Liver (tissue), 9 donors: ENCODE measurements around the gene CNOT8. TPM values are rescaled to one million over a fixed set of nuclear protein-coding genes. Genes with fewer than 3 reads are reported as not detected.
"Not testable (repeated sequence)": the region's sequence is repeated elsewhere in the genome, so short reads cannot be mapped to it uniquely, and the experiment has no call there.

Experiments
- DNase-seq: peaks from one replicate; pipeline ENCODE4 v3.0.0-alpha.2; 2017; ENCODE audit warnings: low spot score
- H3K27ac ChIP-seq, 2 donors: one replicate each; pipeline ENCODE4 v1.7.0; 2013; ENCODE audit warnings: inconsistent platforms in 2 of 2, low read length in 2 of 2, control low read depth in 1 of 2, low read depth in 1 of 2, mild to moderate bottlenecking in 1 of 2
- H3K27me3 ChIP-seq, 4 donors: one replicate each; pipeline versions ENCODE4 v1.6.1 to v1.7.0; 2013; ENCODE audit warnings: low read length in 3 of 4, inconsistent platforms in 1 of 4, mild to moderate bottlenecking in 1 of 4, moderate library complexity in 1 of 4; ENCODE audit not compliant: control insufficient read depth in 4 of 4, insufficient read depth in 4 of 4
- H3K36me3 ChIP-seq, 4 donors: one replicate each; pipeline versions ENCODE4 v1.6.1 to v1.7.0; 2013; ENCODE audit warnings: low read length in 3 of 4, mild to moderate bottlenecking in 3 of 4, low read depth in 1 of 4, moderate library complexity in 1 of 4; ENCODE audit not compliant: control insufficient read depth in 4 of 4, insufficient read depth in 3 of 4
- H3K4me1 ChIP-seq, 4 donors: one replicate each; pipeline versions ENCODE4 v1.6.1 to v1.7.0; 2013; ENCODE audit warnings: low read length in 3 of 4, mild to moderate bottlenecking in 3 of 4, moderate library complexity in 1 of 4; ENCODE audit not compliant: control insufficient read depth in 4 of 4, insufficient read depth in 4 of 4
- H3K4me3 ChIP-seq, 3 donors: one replicate each; pipeline versions ENCODE4 v1.6.1 to v1.7.0; 2013; ENCODE audit warnings: low read length in 3 of 3, control low read depth in 1 of 3, low read depth in 1 of 3, mild to moderate bottlenecking in 1 of 3
- H3K9ac ChIP-seq, 2 donors: one replicate each; pipeline ENCODE4 v1.7.0; 2013; ENCODE audit warnings: low read length in 2 of 2, mild to moderate bottlenecking in 2 of 2, moderate library complexity in 2 of 2, control low read depth in 1 of 2, low read depth in 1 of 2
- H3K9me3 ChIP-seq, 4 donors: one replicate each; pipeline versions ENCODE4 v1.6.1 to v1.7.0; 2013; ENCODE audit warnings: low read length in 3 of 4; ENCODE audit not compliant: control insufficient read depth in 4 of 4
- CTCF ChIP-seq: fragments of 150-350 bp; IDR thresholded peaks from 2 replicates; pipeline ENCODE4 v1.5.1; 2017; ENCODE audit warnings: improper control_type of control experiment, low read depth, low read length; ENCODE audit not compliant: missing input control
- EGR1 ChIP-seq, 2 donors: IDR thresholded peaks; 2 replicates each; pipeline ENCODE4 v1.6.1; 2016 to 2018; ENCODE audit warnings: antibody characterized with exemption in 2 of 2, low read depth in 2 of 2
- FOXA1 ChIP-seq: IDR thresholded peaks from 2 replicates; pipeline ENCODE4 v1.6.1; 2016; ENCODE audit warnings: antibody characterized with exemption
- FOXA2 ChIP-seq: IDR thresholded peaks from 2 replicates; pipeline ENCODE4 v1.6.1; 2016; ENCODE audit warnings: antibody characterized with exemption
- GABPA ChIP-seq, 2 donors: IDR thresholded peaks in 1 of 2; conservative IDR thresholded peaks in 1 of 2; 2 replicates each; pipeline ENCODE4 v1.6.1; 2016; ENCODE audit warnings: antibody characterized with exemption in 2 of 2, mild to moderate bottlenecking in 1 of 2, moderate library complexity in 1 of 2
- HNF4A ChIP-seq, 2 donors: conservative IDR thresholded peaks; 2 replicates each; pipeline ENCODE4 v1.6.1; 2016; ENCODE audit warnings: antibody characterized with exemption in 2 of 2, mild to moderate bottlenecking in 2 of 2
- HNF4G ChIP-seq: IDR thresholded peaks from 2 replicates; pipeline ENCODE4 v1.6.1; 2016; ENCODE audit warnings: antibody characterized with exemption
- JUND ChIP-seq, 2 donors: IDR thresholded peaks; 2 replicates each; pipeline ENCODE4 v1.6.1; 2016; ENCODE audit warnings: antibody characterized with exemption in 2 of 2
- MAX ChIP-seq: IDR thresholded peaks from 2 replicates; pipeline ENCODE4 v1.6.1; 2016; ENCODE audit warnings: antibody characterized with exemption
- NR2F2 ChIP-seq: IDR thresholded peaks from 2 replicates; pipeline ENCODE4 v1.6.1; 2016; ENCODE audit warnings: antibody characterized with exemption
- RAD21 ChIP-seq, 2 donors: IDR thresholded peaks; 2 replicates each; pipeline ENCODE4 v1.6.1; 2016; ENCODE audit warnings: antibody characterized with exemption in 2 of 2, mild to moderate bottlenecking in 2 of 2
- RXRA ChIP-seq, 2 donors: IDR thresholded peaks; 2 replicates each; pipeline ENCODE4 v1.6.1; 2017 to 2018; ENCODE audit warnings: antibody characterized with exemption in 2 of 2, mild to moderate bottlenecking in 1 of 2
- SP1 ChIP-seq: IDR thresholded peaks from 2 replicates; pipeline ENCODE4 v1.6.1; 2018; ENCODE audit warnings: antibody characterized with exemption, mild to moderate bottlenecking
- TAF1 ChIP-seq: conservative IDR thresholded peaks from 2 replicates; pipeline ENCODE4 v1.6.1; 2016; ENCODE audit warnings: antibody characterized with exemption, mild to moderate bottlenecking
- YY1 ChIP-seq: IDR thresholded peaks from 2 replicates; pipeline ENCODE4 v1.6.1; 2016; ENCODE audit warnings: antibody characterized with exemption, mild to moderate bottlenecking
- ZBTB33 ChIP-seq: IDR thresholded peaks from 2 replicates; pipeline ENCODE4 v1.6.1; 2016; ENCODE audit warnings: antibody characterized with exemption
- WGBS: extraction: QIAGEN DNeasy Blood & Tissue Kit; methylation state at CpG from one replicate; pipeline ENCODE4 v1.1.7; 2013; 5-methylcytosine and 5-hydroxymethylcytosine counted together
- polyA plus RNA-seq, 2 donors: library from polyadenylated mRNA; stranded (reverse) in 1 of 2; unstranded in 1 of 2; fragments of 200-250 nt in 1 of 2; fragments of >200 nt in 1 of 2; fragmentation: Nextera tagmentation in 1 of 2; extraction: Ambion mirVana in 1 of 2; gene quantifications; one replicate each; pipeline versions ENCODE4 v1.2.1 to v1.2.3, GENCODE V29; 2013 to 2015
- total RNA-seq, 2 donors: library from RNA; depleted of rRNA; stranded (reverse); fragments of >200 nt; gene quantifications; one replicate each; pipeline ENCODE4 v1.2.3, GENCODE V29; 2014
- TF ChIP-seq, protein P1 (sequence below): IDR thresholded peaks from 2 replicates; pipeline ENCODE4 v1.6.1; 2016; ENCODE audit warnings: antibody characterized with exemption
- TF ChIP-seq, protein P2 (sequence below): IDR thresholded peaks from 2 replicates; pipeline ENCODE4 v1.6.1; 2016; ENCODE audit warnings: antibody characterized with exemption, mild to moderate bottlenecking
- donor health status: healthy.
- donor health status: healthy.
- donor health status: healthy.
- donor health status: healthy.
- donor health status: healthy.

CNOT8 gene
- total and polyA plus RNA-seq, 4 donors, result 12.6 to 38.9 (median 20.8) TPM

- H3K4me3 ChIP-seq, H3K9me3 ChIP-seq, H3K27ac ChIP-seq, H3K9ac ChIP-seq, H3K27me3 ChIP-seq, DNase-seq: not testable (repeated sequence)
- WGBS, result 98% methylated on average over 3 of the region's 3 CpGs
- H3K4me1 ChIP-seq, result peaks cover 17 to 29% (median 19%) of the 10 kb centered on the region in 4 donors
- H3K36me3 ChIP-seq, result peaks cover 3 to 24% (median 17%) of the 10 kb centered on the region in 4 donors
These were observed 25.6 kb upstream of the CNOT8 start for GRCh38 chr5:154832804-154833203.

GRCh38 chr5:154834053-154834452 is 24.4 kb upstream of the CNOT8 start:
- peak overlapping the region; percentile 34 to 83 (median 81) for H3K4me3 ChIP-seq
- 41% methylated on average over 1 of the region's 1 CpG for WGBS

GRCh38 chr5:154835701-154836052 is 22.8 kb upstream of the CNOT8 start:
- Histone ChIP-seq H3K4me1 (peaks cover 16 to 34% (median 21%) of the 10 kb centered on the region in 4 donors), H3K27ac (peak overlapping the region; percentile 86 to 94)

More at GRCh38 chr5:154834053-154834452, 24.4 kb upstream of the CNOT8 start:
- TF ChIP-seq CTCF (no peak), FOXA2 (peak; percentile 96), HNF4G (peak; percentile 41), SP1 (peak; percentile 34), RAD21 (IDR thresholded peaks at IDR 0.05) (peak; percentile 27 to 32), YY1 (peak; percentile 47), FOXA1 (peak; percentile 92), RXRA (IDR thresholded peaks at IDR 0.05) (peak; percentile 24 to 72), TAF1 (peak; percentile 63), JUND (IDR thresholded peaks at IDR 0.05) (peak in 1 of 2 donors; percentile 40), EGR1 (IDR thresholded peaks at IDR 0.05; ENCODE audit: low read depth in 2 of 2) (no peak), ZBTB33 (peak; percentile 29), GABPA (IDR thresholded peaks at IDR 0.05 in 1 of 2, conservative IDR thresholded peaks at IDR 0.05 in 1 of 2) (no peak), MAX (peak; percentile 25), NR2F2 (no peak), HNF4A (conservative IDR thresholded peaks at IDR 0.05) (peak; percentile 90 to 93)
- TF ChIP-seq, protein P1, sequence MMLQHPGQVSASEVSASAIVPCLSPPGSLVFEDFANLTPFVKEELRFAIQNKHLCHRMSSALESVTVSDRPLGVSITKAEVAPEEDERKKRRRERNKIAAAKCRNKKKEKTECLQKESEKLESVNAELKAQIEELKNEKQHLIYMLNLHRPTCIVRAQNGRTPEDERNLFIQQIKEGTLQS, result no peak
- TF ChIP-seq, protein P2, sequence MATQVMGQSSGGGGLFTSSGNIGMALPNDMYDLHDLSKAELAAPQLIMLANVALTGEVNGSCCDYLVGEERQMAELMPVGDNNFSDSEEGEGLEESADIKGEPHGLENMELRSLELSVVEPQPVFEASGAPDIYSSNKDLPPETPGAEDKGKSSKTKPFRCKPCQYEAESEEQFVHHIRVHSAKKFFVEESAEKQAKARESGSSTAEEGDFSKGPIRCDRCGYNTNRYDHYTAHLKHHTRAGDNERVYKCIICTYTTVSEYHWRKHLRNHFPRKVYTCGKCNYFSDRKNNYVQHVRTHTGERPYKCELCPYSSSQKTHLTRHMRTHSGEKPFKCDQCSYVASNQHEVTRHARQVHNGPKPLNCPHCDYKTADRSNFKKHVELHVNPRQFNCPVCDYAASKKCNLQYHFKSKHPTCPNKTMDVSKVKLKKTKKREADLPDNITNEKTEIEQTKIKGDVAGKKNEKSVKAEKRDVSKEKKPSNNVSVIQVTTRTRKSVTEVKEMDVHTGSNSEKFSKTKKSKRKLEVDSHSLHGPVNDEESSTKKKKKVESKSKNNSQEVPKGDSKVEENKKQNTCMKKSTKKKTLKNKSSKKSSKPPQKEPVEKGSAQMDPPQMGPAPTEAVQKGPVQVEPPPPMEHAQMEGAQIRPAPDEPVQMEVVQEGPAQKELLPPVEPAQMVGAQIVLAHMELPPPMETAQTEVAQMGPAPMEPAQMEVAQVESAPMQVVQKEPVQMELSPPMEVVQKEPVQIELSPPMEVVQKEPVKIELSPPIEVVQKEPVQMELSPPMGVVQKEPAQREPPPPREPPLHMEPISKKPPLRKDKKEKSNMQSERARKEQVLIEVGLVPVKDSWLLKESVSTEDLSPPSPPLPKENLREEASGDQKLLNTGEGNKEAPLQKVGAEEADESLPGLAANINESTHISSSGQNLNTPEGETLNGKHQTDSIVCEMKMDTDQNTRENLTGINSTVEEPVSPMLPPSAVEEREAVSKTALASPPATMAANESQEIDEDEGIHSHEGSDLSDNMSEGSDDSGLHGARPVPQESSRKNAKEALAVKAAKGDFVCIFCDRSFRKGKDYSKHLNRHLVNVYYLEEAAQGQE, result no peak
- H3K9ac ChIP-seq, result peak overlapping the region in 1 of 2 donors; percentile 88
- peaks cover 17 to 34% (median 22%) of the 10 kb centered on the region in 4 donors for H3K4me1 ChIP-seq
- H3K27me3 ChIP-seq, result no peaks in the 10 kb centered on the region
- no peaks in the 10 kb centered on the region for H3K9me3 ChIP-seq
- peaks cover 3 to 19% (median 16%) of the 10 kb centered on the region in 4 donors for H3K36me3 ChIP-seq
- no peak for DNase-seq
- peak overlapping the region; percentile 86 to 94 for H3K27ac ChIP-seq

More at GRCh38 chr5:154835701-154836052, 22.8 kb upstream of the CNOT8 start:
- WGBS, result 68% methylated on average over 9 of the region's 9 CpGs
- not testable (repeated sequence) for H3K27me3 ChIP-seq, H3K36me3 ChIP-seq, DNase-seq, H3K9ac ChIP-seq, H3K9me3 ChIP-seq, H3K4me3 ChIP-seq
